ENCODE measurements around the gene WFDC10A.

GRCh38 chr20:45593498-45593897 is 36.0 kb upstream of the WFDC10A start:
- TF ChIP-seq CTCF (IDR thresholded peaks at IDR 0.05) (no peak), MYC (IDR thresholded peaks at IDR 0.05; ENCODE audit: borderline replicate concordance, low read length) (no peak), EP300 (IDR thresholded peaks at IDR 0.05) (no peak), PHF8 (IDR thresholded peaks at IDR 0.05; ENCODE audit: borderline replicate concordance, low read depth) (no peak), REST (IDR thresholded peaks at IDR 0.05) (no peak)
